ENCODE measurements around the gene PRRC2C. TPM values are rescaled to one million over a fixed set of nuclear protein-coding genes. Genes with fewer than 3 reads are reported as not detected.
"Not testable (repeated sequence)": the region's sequence is repeated elsewhere in the genome, so short reads cannot be mapped to it uniquely, and the experiment has no call there.

Gene PRRC2C
- polyA plus RNA-seq (42.4 and 47.6 TPM in 2 replicates), polyA minus RNA-seq (75.7 and 110 TPM in 2 replicates)

DNA sequence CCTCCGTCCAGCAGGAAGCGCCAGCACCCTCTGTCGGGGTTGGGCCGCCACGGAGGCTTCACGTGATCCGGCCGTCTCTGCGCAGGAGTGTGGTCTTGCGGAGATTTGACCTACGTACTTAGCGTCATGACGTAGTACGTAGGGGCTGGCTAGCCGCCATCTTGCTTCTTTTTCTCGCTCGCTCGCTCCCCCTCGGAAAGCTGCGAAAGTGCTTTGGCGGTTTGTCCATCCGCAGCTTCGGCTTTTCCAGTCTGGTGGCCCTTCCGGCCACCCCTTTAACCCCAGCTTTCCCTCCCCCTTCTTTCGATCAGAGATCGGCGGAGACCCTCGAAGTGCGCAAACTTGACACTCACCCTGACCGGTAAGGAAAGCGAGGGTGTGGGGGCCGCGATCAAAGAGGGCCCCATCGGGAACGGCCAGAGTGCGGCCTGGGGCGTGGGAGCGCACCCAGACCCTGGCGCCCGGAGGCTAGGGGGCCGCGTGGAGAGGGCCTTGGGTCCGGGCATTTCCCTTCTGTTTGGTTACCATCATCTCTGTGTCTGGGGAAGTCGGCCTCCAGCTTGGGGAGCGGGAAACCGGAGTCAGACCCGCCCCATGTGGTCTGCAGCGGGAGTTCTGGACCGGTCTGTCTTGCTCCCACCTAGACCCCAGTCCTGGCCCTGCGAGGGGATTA lies at the start of gene PRRC2C:
TSS of gene PRRC2C (plus strand) at position 156 of the 673 bp plus-strand sequence. CDS start 26,559 bp downstream, outside the sequence.
- no peaks in the 10 kb centered on the region for H3K27me3 ChIP-seq (ENCODE audit: insufficient read depth, low read depth, low read length)
- H2AFZ ChIP-seq (ENCODE audit: low read depth, low read length), result peak within 1 kb of the TSS; percentile 98
- H3K9me2 ChIP-seq (ENCODE audit: insufficient read depth, low read length), result no peaks in the 10 kb centered on the region
- peak within 1 kb of the TSS; percentile 98 for H3K27ac ChIP-seq (ENCODE audit: low read length)
- peak; percentile 66 for TF ChIP-seq EP300 (conservative IDR thresholded peaks at IDR 0.05; ENCODE audit: poor library complexity, severe bottlenecking)
- TF ChIP-seq, protein P1, sequence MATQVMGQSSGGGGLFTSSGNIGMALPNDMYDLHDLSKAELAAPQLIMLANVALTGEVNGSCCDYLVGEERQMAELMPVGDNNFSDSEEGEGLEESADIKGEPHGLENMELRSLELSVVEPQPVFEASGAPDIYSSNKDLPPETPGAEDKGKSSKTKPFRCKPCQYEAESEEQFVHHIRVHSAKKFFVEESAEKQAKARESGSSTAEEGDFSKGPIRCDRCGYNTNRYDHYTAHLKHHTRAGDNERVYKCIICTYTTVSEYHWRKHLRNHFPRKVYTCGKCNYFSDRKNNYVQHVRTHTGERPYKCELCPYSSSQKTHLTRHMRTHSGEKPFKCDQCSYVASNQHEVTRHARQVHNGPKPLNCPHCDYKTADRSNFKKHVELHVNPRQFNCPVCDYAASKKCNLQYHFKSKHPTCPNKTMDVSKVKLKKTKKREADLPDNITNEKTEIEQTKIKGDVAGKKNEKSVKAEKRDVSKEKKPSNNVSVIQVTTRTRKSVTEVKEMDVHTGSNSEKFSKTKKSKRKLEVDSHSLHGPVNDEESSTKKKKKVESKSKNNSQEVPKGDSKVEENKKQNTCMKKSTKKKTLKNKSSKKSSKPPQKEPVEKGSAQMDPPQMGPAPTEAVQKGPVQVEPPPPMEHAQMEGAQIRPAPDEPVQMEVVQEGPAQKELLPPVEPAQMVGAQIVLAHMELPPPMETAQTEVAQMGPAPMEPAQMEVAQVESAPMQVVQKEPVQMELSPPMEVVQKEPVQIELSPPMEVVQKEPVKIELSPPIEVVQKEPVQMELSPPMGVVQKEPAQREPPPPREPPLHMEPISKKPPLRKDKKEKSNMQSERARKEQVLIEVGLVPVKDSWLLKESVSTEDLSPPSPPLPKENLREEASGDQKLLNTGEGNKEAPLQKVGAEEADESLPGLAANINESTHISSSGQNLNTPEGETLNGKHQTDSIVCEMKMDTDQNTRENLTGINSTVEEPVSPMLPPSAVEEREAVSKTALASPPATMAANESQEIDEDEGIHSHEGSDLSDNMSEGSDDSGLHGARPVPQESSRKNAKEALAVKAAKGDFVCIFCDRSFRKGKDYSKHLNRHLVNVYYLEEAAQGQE (IDR thresholded peaks at IDR 0.05; ENCODE audit: borderline replicate concordance), result peak; percentile 59
- peak; percentile 72 for TF ChIP-seq RAD21 (conservative IDR thresholded peaks at IDR 0.05)
- TF ChIP-seq EZH2 (IDR thresholded peaks at IDR 0.05; ENCODE audit: borderline replicate concordance, insufficient read depth, low read length, poor library complexity, severe bottlenecking), result no peak
- TF ChIP-seq MXI1 (conservative IDR thresholded peaks at IDR 0.05; ENCODE audit: poor library complexity, severe bottlenecking), result peak; percentile 67
- TF ChIP-seq SMC3 (conservative IDR thresholded peaks at IDR 0.05; ENCODE audit: poor library complexity), result peak; percentile 74
- peak; percentile 96 for TF ChIP-seq POLR2AphosphoS5 (IDR thresholded peaks at IDR 0.05)
- TF ChIP-seq TAF1 (IDR thresholded peaks at IDR 0.05; ENCODE audit: low read depth), result peak; percentile 66
- TF ChIP-seq, protein P2, sequence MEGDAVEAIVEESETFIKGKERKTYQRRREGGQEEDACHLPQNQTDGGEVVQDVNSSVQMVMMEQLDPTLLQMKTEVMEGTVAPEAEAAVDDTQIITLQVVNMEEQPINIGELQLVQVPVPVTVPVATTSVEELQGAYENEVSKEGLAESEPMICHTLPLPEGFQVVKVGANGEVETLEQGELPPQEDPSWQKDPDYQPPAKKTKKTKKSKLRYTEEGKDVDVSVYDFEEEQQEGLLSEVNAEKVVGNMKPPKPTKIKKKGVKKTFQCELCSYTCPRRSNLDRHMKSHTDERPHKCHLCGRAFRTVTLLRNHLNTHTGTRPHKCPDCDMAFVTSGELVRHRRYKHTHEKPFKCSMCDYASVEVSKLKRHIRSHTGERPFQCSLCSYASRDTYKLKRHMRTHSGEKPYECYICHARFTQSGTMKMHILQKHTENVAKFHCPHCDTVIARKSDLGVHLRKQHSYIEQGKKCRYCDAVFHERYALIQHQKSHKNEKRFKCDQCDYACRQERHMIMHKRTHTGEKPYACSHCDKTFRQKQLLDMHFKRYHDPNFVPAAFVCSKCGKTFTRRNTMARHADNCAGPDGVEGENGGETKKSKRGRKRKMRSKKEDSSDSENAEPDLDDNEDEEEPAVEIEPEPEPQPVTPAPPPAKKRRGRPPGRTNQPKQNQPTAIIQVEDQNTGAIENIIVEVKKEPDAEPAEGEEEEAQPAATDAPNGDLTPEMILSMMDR (IDR thresholded peaks at IDR 0.05; ENCODE audit: poor library complexity, severe bottlenecking), result peak; percentile 97
- H3K4me2 ChIP-seq (ENCODE audit: low read length), result peak within 1 kb of the TSS; percentile 91
- H3K79me2 ChIP-seq (replicated peaks; ENCODE audit: insufficient read depth, low read length), result peaks cover 51% of the 10 kb centered on the region
- no peaks in the 10 kb centered on the region for H3K36me3 ChIP-seq (ENCODE audit: insufficient read depth, low read length)
- peak within 1 kb of the TSS; percentile 97 for H3K4me3 ChIP-seq (ENCODE audit: low read length)
- H3F3A ChIP-seq (ENCODE audit: insufficient read depth, low read length, poor library complexity, severe bottlenecking), result peaks cover 4% of the 10 kb centered on the region
- H3K9ac ChIP-seq (ENCODE audit: low read length), result peak within 1 kb of the TSS; percentile 99
- no peaks in the 10 kb centered on the region for H3K9me3 ChIP-seq (ENCODE audit: low read length)
- H4K20me1 ChIP-seq (ENCODE audit: insufficient read depth), result no peaks in the 10 kb centered on the region

DNA sequence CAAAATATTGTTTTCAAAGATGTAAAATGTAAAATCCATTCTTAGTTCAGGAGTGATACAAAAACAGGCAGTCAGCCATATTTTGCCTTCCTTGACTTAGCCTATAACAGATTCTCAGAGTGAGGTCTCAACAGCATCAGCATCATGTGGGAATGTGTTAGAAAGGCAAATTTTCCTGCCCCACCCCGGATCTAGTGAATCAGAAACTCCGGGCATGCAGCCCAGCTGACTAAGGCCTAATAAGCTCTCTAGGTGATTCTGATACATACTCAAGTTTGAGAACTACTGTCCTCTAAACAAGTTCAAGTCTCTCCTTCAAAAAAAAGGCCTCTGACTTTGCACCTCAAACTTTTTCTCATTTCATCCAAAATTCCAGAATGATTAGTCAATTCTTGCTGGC lies 46.9 kb upstream of the PRRC2C start:
- H3K79me2 ChIP-seq (replicated peaks; ENCODE audit: insufficient read depth, low read length), result no peaks in the 10 kb centered on the region
- no peak overlapping the region for H3K27ac ChIP-seq (ENCODE audit: low read length)
- no peak overlapping the region for H3K4me3 ChIP-seq (ENCODE audit: low read length)
- H3F3A ChIP-seq (ENCODE audit: insufficient read depth, low read length, poor library complexity, severe bottlenecking), result no peaks in the 10 kb centered on the region
- no peaks in the 10 kb centered on the region for H3K36me3 ChIP-seq (ENCODE audit: insufficient read depth, low read length)
- TF ChIP-seq, protein P1 (IDR thresholded peaks at IDR 0.05; ENCODE audit: borderline replicate concordance), result no peak
- no peak for TF ChIP-seq EZH2 (IDR thresholded peaks at IDR 0.05; ENCODE audit: borderline replicate concordance, insufficient read depth, low read length, poor library complexity, severe bottlenecking)
- TF ChIP-seq MXI1 (conservative IDR thresholded peaks at IDR 0.05; ENCODE audit: poor library complexity, severe bottlenecking), result no peak
- TF ChIP-seq EP300 (conservative IDR thresholded peaks at IDR 0.05; ENCODE audit: poor library complexity, severe bottlenecking), result no peak
- TF ChIP-seq, protein P2 (IDR thresholded peaks at IDR 0.05; ENCODE audit: poor library complexity, severe bottlenecking), result no peak
- no peak for TF ChIP-seq TAF1 (IDR thresholded peaks at IDR 0.05; ENCODE audit: low read depth)
- TF ChIP-seq SMC3 (conservative IDR thresholded peaks at IDR 0.05; ENCODE audit: poor library complexity), result no peak
- TF ChIP-seq RAD21 (conservative IDR thresholded peaks at IDR 0.05), result no peak
- H2AFZ ChIP-seq (ENCODE audit: low read depth, low read length), result no peak overlapping the region
- no peaks in the 10 kb centered on the region for H3K27me3 ChIP-seq (ENCODE audit: insufficient read depth, low read depth, low read length)
- no peaks in the 10 kb centered on the region for H4K20me1 ChIP-seq (ENCODE audit: insufficient read depth)
- no peaks in the 10 kb centered on the region for H3K9me2 ChIP-seq (ENCODE audit: insufficient read depth, low read length)
- no peaks in the 10 kb centered on the region for H3K9me3 ChIP-seq (ENCODE audit: low read length)
- no peak overlapping the region for H3K9ac ChIP-seq (ENCODE audit: low read length)
- no peak overlapping the region for H3K4me2 ChIP-seq (ENCODE audit: low read length)

DNA sequence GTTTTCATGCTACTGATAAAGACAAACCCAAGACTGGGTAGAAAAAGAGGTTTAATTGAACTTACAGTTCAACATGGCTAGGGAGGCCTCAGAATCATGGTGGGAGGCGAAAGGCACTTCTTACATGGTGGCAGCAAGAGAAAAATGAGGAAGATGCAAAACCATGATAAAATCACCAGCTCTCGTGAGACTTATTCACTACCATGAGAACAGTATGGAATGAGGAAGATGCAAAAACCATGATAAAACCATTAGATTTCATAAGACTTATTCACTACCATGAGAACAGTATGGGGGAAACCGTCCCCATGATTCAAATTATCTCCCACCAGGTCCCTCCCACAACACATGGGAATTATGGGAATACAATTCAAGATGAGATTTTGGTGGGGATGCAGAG lies 45.1 kb upstream of the PRRC2C start:
- H3F3A ChIP-seq (ENCODE audit: insufficient read depth, low read length, poor library complexity, severe bottlenecking); H3K27ac ChIP-seq (ENCODE audit: low read length); H3K4me3 ChIP-seq (ENCODE audit: low read length); H3K9ac ChIP-seq (ENCODE audit: low read length); H3K36me3 ChIP-seq (ENCODE audit: insufficient read depth, low read length); H3K4me2 ChIP-seq (ENCODE audit: low read length); H3K9me3 ChIP-seq (ENCODE audit: low read length); H2AFZ ChIP-seq (ENCODE audit: low read depth, low read length); H3K27me3 ChIP-seq (ENCODE audit: insufficient read depth, low read depth, low read length); H4K20me1 ChIP-seq (ENCODE audit: insufficient read depth); H3K9me2 ChIP-seq (ENCODE audit: insufficient read depth, low read length); H3K79me2 ChIP-seq (replicated peaks; ENCODE audit: insufficient read depth, low read length): not testable (repeated sequence)
